ENCODE results near the gene GOLIM4.

GOLIM4 gene

GRCh38 chr3:167978486-167978885, 117.2 kb downstream of the GOLIM4 start:
- no peak for DNase-seq

GRCh38 chr3:167978071-167978470, 117.7 kb downstream of the GOLIM4 start:
- DNase-seq, result no peak

GRCh38 chr3:167976516-167977361, 119.0 kb downstream of the GOLIM4 start:
- DNase-seq, result no peak

- no peak for DNase-seq
Observed at GRCh38 chr3:167973901-167974300, 121.8 kb downstream of the GOLIM4 start.

GRCh38 chr3:167973046-167973445, 122.7 kb downstream of the GOLIM4 start:
- no peak for DNase-seq

- no peak for DNase-seq
Observed at GRCh38 chr3:167972502-167972901, 123.2 kb downstream of the GOLIM4 start.

- DNase-seq, result no peak
Observed at GRCh38 chr3:167969548-167969947, 126.2 kb downstream of the GOLIM4 start.

GRCh38 chr3:167967257-167968036, 128.3 kb downstream of the GOLIM4 start:
- DNase-seq, result no peak
